Stimulated activated naive CD4-positive, alpha-beta T cell treated with Interleukin-2 at 50 U/mL for 16 hours (primary cell): Measurements from ENCODE around the gene ANKRD11.
"Not testable (repeated sequence)": the region's sequence is repeated elsewhere in the genome, so short reads cannot be mapped to it uniquely, and the experiment has no call there.

ENCODE experiments used
- DNase-seq: peaks from one replicate; lab custom pipeline; 2025; lab: John Stamatoyannopoulos, UW

Gene ANKRD11

DNA sequence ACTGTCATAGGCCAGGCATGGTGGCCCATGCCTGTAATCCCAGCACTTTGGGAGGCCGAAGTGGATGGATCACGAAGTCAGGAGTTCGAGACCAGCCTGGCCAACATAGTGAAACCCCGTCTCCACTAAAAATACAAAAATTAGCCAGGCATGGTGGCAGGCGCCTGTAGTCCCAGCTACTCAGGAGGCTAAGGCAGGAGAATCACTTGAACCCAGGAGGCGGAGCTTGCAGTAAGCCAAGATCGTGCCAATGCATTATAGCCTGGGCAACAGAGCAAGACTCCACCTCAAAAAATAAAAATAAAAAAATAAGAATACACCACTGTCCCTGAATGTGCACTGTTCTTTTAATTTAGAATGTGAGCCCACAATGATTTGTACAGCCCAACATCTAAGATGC is 61.8 kb downstream of the ANKRD11 start:
- DNase-seq, result not testable (repeated sequence)

DNA sequence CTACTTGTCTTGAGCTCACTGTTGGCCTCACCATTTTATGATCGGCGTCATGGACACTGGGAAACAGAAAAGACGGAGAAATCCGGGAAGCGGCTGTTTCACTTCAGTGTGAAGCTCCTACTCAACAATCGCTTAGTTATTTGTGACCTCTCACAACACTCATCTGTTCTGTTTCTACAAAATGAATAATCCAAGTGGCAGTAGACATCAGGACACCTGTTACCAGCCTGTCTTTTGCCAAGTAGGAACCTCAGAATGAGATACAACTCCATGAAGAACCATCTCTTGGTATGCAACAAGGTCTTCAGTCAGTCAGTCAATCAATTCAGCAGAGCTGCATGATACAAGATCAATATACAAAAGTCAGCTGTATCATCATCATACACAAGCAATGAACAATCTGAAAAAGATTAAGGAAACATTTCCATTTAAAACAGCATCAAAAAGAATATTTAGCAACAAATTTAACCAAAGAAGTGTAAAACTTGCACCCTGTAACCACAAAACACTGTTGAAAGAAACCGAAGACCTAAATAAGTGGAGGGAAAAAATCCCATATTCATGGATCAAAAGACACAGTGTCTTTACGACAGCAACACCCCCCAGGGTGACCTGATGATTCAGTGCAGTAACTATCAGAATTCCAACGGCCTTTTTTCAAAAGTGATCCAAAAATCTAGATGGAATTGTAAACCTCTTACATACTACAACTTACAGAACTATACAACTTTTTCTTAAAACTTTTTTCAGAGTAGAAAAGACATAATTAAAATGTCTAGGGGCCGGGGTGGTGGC is 63.4 kb downstream of the ANKRD11 start:
- no peak for DNase-seq

GRCh38 chr16:89425523-89425922 is 64.8 kb downstream of the ANKRD11 start:
- DNase-seq, result no peak

GRCh38 chr16:89423681-89424260 is 66.6 kb downstream of the ANKRD11 start:
- DNase-seq, result no peak

GRCh38 chr16:89422905-89423630 is 67.3 kb downstream of the ANKRD11 start:
- DNase-seq, result peak; percentile 63

DNA sequence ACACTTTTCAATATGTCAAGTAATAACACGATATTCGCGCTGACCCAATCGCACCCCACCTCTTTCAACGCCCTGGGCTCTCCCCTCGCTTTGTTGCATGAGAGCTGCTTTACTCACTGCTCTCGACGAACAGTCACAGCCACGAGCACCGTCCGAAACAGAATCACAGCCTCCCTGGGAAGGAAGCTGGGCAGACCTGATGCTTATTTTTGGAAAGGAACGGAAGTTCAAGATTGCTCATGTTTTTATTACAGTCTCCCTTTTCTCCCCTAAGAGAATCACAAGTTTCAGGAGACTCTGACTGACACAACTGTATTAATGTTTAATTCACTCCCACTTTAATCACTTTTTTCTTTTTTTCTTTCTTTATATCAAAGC is 67.8 kb downstream of the ANKRD11 start:
- DNase-seq, result peak; percentile 49

- not testable (repeated sequence) for DNase-seq
Observed at GRCh38 chr16:89421300-89421699, 69.1 kb downstream of the ANKRD11 start.

DNA sequence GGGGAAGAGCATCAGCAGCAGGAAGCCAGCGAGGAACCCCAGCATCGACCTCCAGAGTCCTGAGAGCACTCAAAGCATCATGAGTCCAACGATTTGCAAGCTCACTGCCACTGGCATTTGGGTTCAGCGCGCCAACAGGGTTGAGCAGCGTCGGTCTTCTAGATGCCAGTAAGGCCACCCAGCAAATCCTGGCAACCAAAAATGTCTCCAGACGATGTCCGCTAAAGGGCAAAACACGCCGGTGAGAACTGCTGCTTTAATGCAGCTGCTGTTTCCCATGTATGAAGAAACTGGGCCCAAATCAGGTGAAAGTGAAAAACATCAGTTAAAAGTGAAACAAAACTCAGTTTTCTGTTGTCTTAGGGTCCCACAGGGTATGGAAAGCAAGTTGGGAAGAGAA is 70.2 kb downstream of the ANKRD11 start:
- DNase-seq, result no peak

DNA sequence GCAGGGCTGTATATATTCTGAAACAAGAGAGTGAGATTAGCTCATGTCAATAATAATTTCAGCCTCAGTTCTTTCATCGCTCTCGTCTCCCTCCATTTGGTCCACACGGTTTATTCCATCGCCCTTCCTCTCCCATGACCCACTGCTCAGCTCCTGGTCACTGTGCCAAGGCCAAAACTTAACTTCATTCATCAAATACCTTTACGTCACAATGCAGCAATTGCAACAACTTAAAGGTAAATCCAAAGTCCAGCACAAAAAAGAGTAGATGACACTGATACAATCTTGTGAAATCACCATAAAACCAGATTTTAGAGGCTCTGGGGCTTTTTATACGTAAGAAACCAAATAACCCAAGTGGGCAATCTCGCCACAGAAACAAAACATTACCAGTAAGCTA is 72.0 kb downstream of the ANKRD11 start:
- no peak for DNase-seq

DNA sequence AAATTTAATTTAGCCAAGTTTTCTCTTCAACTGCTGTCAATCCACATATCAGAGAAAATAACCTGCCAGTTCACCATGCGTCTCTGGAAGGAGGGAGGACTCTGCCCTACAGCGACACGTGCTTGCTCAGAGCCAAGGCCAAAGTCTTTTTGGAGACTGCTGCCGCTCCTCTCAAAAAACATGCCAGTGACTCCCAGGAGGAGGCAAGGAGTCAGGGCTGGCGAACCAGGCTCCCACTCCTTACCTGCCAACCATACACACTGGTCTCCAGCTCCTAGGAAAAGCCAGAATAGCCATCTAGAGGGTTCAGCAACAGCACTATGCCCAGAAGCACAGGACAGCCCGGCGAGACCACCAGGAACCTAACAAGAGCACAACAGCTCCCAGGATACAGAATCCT is 73.0 kb downstream of the ANKRD11 start:
- no peak for DNase-seq

DNA sequence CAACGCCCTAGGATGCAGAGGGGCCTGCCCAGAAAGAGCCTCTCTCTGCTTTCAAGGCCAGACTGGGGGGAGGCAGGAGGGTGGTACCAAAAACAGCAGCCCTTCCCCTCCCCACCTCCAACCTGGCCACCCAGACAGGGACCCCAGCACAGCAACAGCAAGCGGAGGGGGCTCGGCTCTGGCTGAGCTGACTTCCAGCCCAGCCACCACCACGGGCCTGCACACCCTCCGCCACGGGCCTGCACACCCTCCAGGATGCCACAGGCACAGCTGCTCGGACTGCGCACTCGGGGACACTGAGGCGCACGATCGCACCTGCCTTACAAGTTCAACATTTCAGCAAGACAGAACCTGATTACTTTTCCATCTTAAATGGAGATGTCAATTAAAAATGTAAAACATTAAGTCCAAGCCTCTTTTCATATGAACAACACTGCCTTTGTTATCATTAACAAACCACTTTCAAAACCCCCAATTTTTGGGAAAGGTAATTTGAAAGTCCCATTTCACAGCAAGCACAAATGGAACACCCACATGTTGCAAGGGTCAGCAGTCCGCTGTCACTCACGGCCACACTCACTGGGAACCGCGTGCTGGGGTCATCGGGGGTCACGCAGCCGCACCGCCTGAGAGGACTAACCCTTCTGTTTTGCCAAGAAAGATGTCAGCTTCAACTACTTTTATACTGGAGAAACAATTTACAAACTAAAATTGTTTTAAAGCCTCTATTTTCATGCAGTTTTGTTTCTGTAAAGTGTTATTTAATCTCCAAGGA is 76.4 kb downstream of the ANKRD11 start:
- DNase-seq, result no peak

GRCh38 chr16:89412811-89413210 is 77.5 kb downstream of the ANKRD11 start:
- no peak for DNase-seq

GRCh38 chr16:89411335-89411850 is 79.0 kb downstream of the ANKRD11 start:
- no peak for DNase-seq

- no peak for DNase-seq
Observed at GRCh38 chr16:89410794-89411309, 79.5 kb downstream of the ANKRD11 start.

GRCh38 chr16:89410322-89410721 is 80.0 kb downstream of the ANKRD11 start:
- DNase-seq, result no peak

DNA sequence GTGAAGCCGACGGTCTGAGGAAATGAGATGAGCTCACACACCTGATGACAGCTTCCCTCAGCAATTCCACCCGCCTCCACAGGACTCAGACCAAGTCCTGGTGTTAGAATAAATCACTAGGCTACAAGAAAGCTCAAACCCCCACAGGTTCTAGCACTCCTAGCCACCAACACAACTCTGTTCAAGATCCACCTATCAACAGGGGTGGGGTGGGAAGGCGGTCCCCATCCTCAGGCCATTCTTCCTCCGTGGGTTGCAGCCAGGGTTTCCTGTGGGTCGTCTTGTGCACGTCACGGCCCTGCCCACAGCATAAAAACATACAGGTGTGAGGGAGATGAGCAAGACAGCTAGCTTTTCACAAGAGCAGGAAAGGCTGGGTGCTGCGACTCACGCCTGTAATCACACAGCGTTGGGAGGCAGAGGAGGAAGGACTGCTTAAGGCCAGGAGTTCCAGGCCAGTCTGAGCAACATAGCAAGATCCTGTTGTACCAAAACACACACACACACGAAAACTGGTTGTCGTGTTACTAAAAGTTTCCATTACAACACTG is 81.1 kb downstream of the ANKRD11 start:
- DNase-seq, result peak; percentile 51

DNA sequence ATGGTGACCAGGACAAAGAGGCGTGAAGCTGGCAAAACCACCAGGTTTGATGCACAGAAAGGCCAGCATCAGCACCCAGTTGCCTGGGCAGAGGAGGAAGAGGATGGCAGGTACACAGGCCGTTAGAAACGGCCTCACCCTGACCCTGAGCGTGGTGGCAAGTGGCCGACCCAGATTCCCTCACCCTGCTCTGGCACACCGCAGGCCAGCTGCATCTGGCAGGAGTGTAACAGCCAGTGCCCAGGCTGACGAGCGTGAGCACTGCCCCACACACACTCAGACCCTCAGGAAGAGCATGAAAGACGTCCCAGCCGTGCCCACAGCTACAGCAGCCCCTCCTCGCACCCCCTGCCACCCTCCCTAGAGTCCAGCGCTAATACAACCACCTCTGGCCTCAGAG is 82.0 kb downstream of the ANKRD11 start:
- DNase-seq, result no peak

DNA sequence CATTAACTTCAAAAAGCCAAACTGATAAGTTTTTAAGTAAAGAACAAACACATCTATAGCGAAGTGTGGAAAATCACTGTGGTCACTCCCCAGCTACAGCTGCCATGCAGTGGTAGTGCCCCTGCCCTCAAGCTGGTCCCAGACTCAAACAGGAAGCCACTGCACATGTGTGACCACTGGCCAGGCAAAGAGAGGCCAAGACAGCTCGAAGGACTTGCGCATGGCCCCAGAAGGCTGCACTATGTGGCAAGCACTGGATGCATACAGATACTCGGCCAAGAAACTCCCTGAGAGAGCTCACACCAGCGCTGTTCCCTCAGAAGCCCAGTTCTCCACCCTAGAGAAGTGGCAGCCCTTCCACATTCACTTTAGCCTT is 82.4 kb downstream of the ANKRD11 start:
- DNase-seq, result no peak

DNA sequence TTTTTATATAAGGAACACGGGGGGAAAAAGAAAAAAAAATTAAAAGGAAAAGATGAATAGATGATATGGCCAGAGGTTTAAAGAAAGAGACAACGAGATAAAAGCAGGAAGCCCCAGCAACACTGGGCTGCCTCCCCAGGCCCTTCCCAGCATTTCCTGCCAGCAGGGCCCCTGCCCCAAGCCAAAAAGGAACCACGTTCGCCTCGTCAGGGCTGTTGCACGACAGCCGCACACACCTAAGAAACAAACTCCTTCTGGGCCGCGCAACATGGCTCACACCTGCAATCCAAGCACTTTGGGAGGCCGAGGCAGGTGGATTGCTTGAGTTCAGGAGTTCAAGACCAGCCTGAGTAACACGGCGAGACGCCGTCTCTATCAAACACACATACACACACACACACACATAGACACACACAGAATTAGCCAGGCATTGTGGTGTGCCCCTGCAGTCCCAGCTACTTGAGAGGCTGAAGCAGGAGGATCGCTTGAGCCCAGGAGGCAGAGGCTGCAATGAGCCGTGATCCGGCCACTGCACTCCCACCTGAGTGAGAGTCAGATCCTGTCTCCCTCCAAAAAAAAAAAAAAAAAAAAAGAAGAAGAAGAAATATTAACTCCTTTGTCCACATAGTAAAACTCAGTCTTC is 83.0 kb downstream of the ANKRD11 start:
- no peak for DNase-seq

GRCh38 chr16:89406277-89406888 is 84.0 kb downstream of the ANKRD11 start:
- DNase-seq, result no peak

DNA sequence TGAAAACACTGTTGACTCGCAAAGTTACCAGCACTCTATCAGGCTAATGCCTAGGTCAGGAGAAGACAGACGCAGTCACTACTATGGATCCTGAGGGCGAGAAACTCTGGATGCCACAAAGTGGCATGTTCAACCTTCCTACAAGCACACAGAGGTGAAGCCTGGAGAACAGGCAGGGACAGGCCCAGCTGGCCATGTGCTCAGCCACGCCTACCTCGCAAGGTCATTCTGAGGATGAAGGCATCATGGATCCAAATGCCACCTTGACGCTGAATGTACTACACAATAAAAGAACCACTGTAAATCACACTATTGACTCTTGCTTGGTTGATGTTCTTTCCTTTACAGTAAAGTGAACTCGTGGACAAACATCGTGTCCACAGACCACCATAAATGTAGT is 85.8 kb downstream of the ANKRD11 start:
- DNase-seq, result no peak
